T-cell (primary cell): ENCODE data around the gene OR6B2. TPM values are rescaled to one million over a fixed set of nuclear protein-coding genes. Genes with fewer than 3 reads are reported as not detected.

Experiments
- total RNA-seq, 35 experiments: library from RNA in 6 of 35; stranded (reverse) in 6 of 35; fragments of 120-200 nt in 1 of 35; gene quantifications; one replicate each; pipeline versions ENCODE4 v1.2.1 to v1.2.4 and lab custom pipeline; 2013 to 2026

Gene OR6B2
- total RNA-seq, 5 donors from 2014 or later (not counting 1 experiment from before 2014, with no cell fraction given) = not detected

Other genes with a start within 250 kb of the OR6B2 start
- gene NDUFA10, start 5.1 kb downstream of the OR6B2 start, total RNA-seq = 100 to 1,000 TPM in 1 of 5 donors, 10 to 100 TPM in 4; 80.6 to 106 (median 97.0) TPM
- not detected for gene OR6B3, start 23.1 kb upstream of the OR6B2 start, total RNA-seq
- gene COPS9, start 105.9 kb upstream of the OR6B2 start, total RNA-seq = 10 to 100 TPM; 66.3 to 96.2 (median 85.4) TPM
- gene OTOS, start 110.2 kb upstream of the OR6B2 start, total RNA-seq = not detected